Peyer's patch (tissue), 4 donors: Measurements from ENCODE around the gene PPP6R1. TPM values are rescaled to one million over a fixed set of nuclear protein-coding genes. Genes with fewer than 3 reads are reported as not detected.

Experiments
- DNase-seq, 3 donors: peaks; one replicate each; pipeline ENCODE4 v3.0.0-alpha.2; 2017 to 2019
- H3K27ac ChIP-seq, 4 donors: fragments of 200-600 bp; sonication (generic); one replicate each; pipeline ENCODE4 v1.5.1; 2016 to 2019
- H3K27me3 ChIP-seq, 2 donors: fragments of 200-600 bp; sonication (generic); one replicate each; pipeline ENCODE4 v1.5.1; 2019
- H3K36me3 ChIP-seq, 3 donors: fragments of 200-600 bp; sonication (generic); one replicate each; pipeline ENCODE4 v1.5.1; 2016 to 2019
- H3K4me1 ChIP-seq, 4 donors: fragments of 200-600 bp; sonication (generic); one replicate each; pipeline ENCODE4 v1.5.1; 2016 to 2019
- H3K4me3 ChIP-seq, 4 donors: fragments of 200-600 bp; sonication (generic); 1 replicate in 3 of 4; 2 replicates in 1 of 4; pipeline ENCODE4 v1.5.1; 2016 to 2019; ENCODE audit warnings: mild to moderate bottlenecking in 1 of 4
- H3K9me3 ChIP-seq, 4 donors: fragments of 200-600 bp; sonication (generic); one replicate each; pipeline ENCODE4 v1.5.1; 2016 to 2019; ENCODE audit warnings: mild to moderate bottlenecking in 1 of 4
- POLR2A ChIP-seq, 2 donors: fragments of 450-650 bp; IDR thresholded peaks; one replicate each; pipeline ENCODE4 v1.5.1; 2017; ENCODE audit warnings: antibody characterized with exemption in 2 of 2, mild to moderate bottlenecking in 2 of 2, moderate library complexity in 2 of 2
- total RNA-seq, 4 donors: library from RNA; depleted of rRNA; stranded (reverse); fragments of >200 nt; gene quantifications; one replicate each; pipeline ENCODE4 v1.1.0, GENCODE V29; 2016
- TF ChIP-seq, protein P1 (sequence below), 6 experiments: fragments of 450-650 bp in 4 of 6; fragments of 200-600 bp in 2 of 6; sonication (generic) in 1 of 6; IDR thresholded peaks; one replicate each; pipeline ENCODE4 v1.5.1; 2017 to 2019; ENCODE audit warnings: antibody characterized with exemption in 6 of 6, mild to moderate bottlenecking in 3 of 6, moderate library complexity in 1 of 6

The PPP6R1 gene
- total RNA-seq, 4 donors from 2014 or later: 71.2 to 123 (median 94.8) TPM

GRCh38 chr19:55229789-55230182 lies 29.0 kb downstream of the PPP6R1 start:
- peaks cover 0 to 22% (median 1%) of the 10 kb centered on the region in 4 donors for H3K4me1 ChIP-seq
- no peaks in the 10 kb centered on the region for H3K27me3 ChIP-seq
- no peak overlapping the region for H3K4me3 ChIP-seq
- H3K36me3 ChIP-seq: peaks cover 0 to 82% (median 0%) of the 10 kb centered on the region in 3 donors
- no peaks in the 10 kb centered on the region for H3K9me3 ChIP-seq
- peak overlapping the region in 1 of 4 donors; percentile 74 for H3K27ac ChIP-seq
- TF ChIP-seq, protein P1, sequence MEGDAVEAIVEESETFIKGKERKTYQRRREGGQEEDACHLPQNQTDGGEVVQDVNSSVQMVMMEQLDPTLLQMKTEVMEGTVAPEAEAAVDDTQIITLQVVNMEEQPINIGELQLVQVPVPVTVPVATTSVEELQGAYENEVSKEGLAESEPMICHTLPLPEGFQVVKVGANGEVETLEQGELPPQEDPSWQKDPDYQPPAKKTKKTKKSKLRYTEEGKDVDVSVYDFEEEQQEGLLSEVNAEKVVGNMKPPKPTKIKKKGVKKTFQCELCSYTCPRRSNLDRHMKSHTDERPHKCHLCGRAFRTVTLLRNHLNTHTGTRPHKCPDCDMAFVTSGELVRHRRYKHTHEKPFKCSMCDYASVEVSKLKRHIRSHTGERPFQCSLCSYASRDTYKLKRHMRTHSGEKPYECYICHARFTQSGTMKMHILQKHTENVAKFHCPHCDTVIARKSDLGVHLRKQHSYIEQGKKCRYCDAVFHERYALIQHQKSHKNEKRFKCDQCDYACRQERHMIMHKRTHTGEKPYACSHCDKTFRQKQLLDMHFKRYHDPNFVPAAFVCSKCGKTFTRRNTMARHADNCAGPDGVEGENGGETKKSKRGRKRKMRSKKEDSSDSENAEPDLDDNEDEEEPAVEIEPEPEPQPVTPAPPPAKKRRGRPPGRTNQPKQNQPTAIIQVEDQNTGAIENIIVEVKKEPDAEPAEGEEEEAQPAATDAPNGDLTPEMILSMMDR (IDR thresholded peaks at IDR 0.05): no peak
- no peak for DNase-seq

DNA sequence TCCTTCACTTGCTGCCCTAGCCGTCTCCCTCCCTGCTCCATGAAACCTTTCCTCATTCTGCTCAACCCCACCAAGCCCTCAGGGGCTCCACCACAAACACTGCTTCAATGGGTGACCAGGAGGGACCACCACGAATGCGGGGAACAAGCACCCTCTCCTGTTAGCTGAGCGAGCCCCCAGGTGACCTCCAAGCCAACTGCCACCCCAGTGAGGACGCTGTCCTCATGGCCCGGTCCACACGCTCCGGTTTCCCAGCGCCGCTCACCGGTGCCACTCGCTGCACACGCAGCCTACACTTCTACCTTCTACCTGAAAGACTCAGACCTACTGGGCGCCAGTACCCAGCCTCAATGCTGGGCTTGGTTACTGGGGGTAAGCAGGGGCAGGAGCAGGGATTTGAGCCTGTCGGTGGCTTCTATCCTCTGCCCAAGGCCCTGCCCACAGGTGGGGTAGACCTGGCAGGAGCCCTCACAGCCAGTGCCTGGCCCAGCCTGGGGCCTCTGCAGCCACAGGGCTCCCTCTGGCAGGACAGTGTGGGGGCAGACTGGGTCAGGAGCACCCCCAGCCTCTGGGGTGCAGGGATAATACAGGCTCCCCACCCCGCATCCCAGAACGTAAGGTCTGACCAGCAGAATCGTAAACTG lies 29.6 kb downstream of the PPP6R1 start:
- TF ChIP-seq POLR2A (IDR thresholded peaks at IDR 0.05): no peak
- TF ChIP-seq, protein P1 (IDR thresholded peaks at IDR 0.05): no peak
- DNase-seq: peak in 1 of 3 donors; percentile 43
- peaks cover 0 to 22% (median 1%) of the 10 kb centered on the region in 4 donors for H3K4me1 ChIP-seq
- H3K36me3 ChIP-seq: peaks cover 0 to 76% (median 0%) of the 10 kb centered on the region in 3 donors
- H3K27ac ChIP-seq: peak overlapping the region in 3 of 4 donors; percentile 32 to 74 (median 65)
- no peak overlapping the region for H3K4me3 ChIP-seq
- no peaks in the 10 kb centered on the region for H3K9me3 ChIP-seq
- H3K27me3 ChIP-seq: no peaks in the 10 kb centered on the region

DNA sequence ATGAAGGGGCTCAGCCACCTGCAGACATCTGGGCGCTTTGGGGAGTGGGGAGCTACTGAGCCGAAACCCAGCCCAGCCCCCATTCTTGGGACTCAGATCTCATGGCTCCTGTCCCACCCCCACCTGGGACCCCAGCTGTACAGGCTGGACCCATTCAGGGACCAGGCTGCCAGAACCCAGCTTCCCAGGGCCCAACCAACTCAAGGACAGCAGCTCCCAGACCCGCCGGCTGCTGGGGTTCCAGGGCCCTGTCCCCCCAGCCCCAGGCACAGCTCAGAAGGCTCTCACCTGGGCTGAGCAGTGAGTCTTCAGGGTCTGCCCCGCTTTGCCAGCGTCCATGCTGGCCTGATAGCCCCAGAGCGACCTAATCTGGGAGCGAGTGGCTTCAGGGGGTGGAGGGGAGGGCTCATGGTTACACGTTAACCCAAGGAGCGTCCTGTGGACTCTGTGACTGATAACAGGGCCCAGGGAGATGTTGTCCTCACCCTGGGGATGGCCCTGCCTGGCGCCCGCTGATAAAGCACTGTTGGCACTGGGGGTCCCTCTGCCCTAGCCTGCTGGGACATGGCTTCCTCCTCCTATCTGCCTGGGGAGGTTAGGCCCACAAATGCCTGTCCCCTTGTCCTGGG lies 30.3 kb downstream of the PPP6R1 start, which contains the start of gene TMEM86B:
TMEM86B (minus strand) TSS at position 361 of the 629 bp plus-strand sequence; CDS start at position 339, 22 bp downstream.
- Histone ChIP-seq H3K27me3 (no peaks in the 10 kb centered on the region), H3K36me3 (peaks cover 0 to 70% (median 0%) of the 10 kb centered on the region in 3 donors), H3K9me3 (no peaks in the 10 kb centered on the region), H3K27ac (peak within 1 kb of the TSS in 3 of 4 donors; percentile 32 to 74 (median 65)), H3K4me3 (peak within 1 kb of the TSS in 2 of 4 donors; percentile 24 to 42), H3K4me1 (peaks cover 0 to 22% (median 1%) of the 10 kb centered on the region in 4 donors)
- TF ChIP-seq POLR2A (IDR thresholded peaks at IDR 0.05): no peak
- TF ChIP-seq, protein P1 (IDR thresholded peaks at IDR 0.05): no peak
- DNase-seq: peak in 2 of 3 donors; percentile 77 to 79

DNA sequence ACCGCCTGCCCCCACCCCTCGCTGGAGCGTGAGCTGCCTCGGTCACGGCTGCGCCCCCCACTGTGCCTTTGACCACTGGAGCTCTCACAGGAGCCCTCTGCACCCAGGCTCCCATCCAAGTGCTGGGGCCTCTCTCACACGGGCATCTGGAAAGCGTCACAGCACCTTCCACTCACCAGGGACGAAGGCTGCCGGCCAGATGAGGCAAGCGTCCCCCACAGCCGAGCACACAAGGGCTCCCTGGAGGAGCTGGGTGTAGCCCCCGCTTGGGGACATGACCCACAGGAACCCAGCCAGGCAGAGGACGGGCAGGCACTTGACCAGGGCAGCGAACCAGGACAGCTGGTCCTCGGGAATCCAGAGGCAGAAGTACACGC lies 30.8 kb downstream of the PPP6R1 start:
- Histone ChIP-seq H3K4me1 (peaks cover 0 to 22% (median 1%) of the 10 kb centered on the region in 4 donors), H3K4me3 (peak overlapping the region in 1 of 4 donors; percentile 42), H3K36me3 (peaks cover 0 to 69% (median 0%) of the 10 kb centered on the region in 3 donors), H3K27me3 (no peaks in the 10 kb centered on the region), H3K27ac (peak overlapping the region in 1 of 4 donors; percentile 74), H3K9me3 (no peaks in the 10 kb centered on the region)
- DNase-seq: peak in 1 of 3 donors; percentile 43
- no peak for TF ChIP-seq POLR2A (IDR thresholded peaks at IDR 0.05)
- TF ChIP-seq, protein P1 (IDR thresholded peaks at IDR 0.05): no peak

DNA sequence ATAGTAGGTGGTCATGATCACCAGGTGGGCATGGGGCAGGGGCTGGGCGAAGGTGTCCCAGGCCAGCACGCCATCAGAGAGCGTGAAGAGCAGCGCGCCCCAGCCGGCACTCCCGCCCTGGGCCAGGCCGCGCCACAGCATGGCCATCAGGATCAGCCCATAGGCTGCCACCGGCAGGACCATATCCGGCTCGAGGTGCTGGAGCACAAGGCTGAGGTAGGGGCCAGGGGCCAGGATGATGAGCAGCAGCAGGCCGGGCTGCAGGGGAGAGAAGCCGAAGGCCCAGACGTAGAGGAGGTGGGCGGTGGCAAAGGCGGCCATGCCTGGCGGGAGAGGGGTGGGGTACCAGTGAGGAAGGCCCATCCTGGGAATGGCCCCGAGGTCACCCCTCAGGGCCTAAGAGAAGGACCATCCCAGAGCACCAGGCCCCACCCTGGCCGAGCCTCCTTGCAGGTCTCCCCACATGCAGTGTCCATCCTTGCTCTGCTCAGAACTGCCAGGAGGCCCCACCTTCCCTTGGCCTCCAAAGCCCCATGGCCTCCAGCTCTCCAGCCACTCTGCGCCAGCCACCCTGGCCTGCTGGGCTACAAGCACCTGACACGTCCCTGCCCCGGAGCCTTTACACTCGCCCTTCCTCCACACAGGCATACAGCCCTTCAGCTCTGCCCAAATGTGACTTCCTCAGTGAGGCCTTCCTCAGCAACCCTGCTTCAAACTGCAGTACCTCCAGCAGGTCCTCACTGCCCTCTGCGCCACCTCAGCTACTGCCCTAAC lies 31.4 kb downstream of the PPP6R1 start:
- H3K9me3 ChIP-seq: no peaks in the 10 kb centered on the region
- DNase-seq: peak in 1 of 3 donors; percentile 43
- peaks cover 0 to 63% (median 0%) of the 10 kb centered on the region in 3 donors for H3K36me3 ChIP-seq
- no peaks in the 10 kb centered on the region for H3K27me3 ChIP-seq
- TF ChIP-seq POLR2A (IDR thresholded peaks at IDR 0.05): no peak
- TF ChIP-seq, protein P1 (IDR thresholded peaks at IDR 0.05): no peak
- no peak overlapping the region for H3K4me3 ChIP-seq
- peaks cover 0 to 22% (median 1%) of the 10 kb centered on the region in 4 donors for H3K4me1 ChIP-seq
- no peak overlapping the region for H3K27ac ChIP-seq
